Fibroblast of skin of left biceps (primary cell): Measurements from ENCODE around the gene FARP1.
"Not testable (repeated sequence)": the region's sequence is repeated elsewhere in the genome, so short reads cannot be mapped to it uniquely, and the experiment has no call there.

Experiments used
- DNase-seq, 2 experiments: peaks; one replicate each; pipeline ENCODE4 v3.0.0-alpha.2; 2013; ENCODE audit warnings: low read depth in 2 of 2

FARP1 gene

DNA sequence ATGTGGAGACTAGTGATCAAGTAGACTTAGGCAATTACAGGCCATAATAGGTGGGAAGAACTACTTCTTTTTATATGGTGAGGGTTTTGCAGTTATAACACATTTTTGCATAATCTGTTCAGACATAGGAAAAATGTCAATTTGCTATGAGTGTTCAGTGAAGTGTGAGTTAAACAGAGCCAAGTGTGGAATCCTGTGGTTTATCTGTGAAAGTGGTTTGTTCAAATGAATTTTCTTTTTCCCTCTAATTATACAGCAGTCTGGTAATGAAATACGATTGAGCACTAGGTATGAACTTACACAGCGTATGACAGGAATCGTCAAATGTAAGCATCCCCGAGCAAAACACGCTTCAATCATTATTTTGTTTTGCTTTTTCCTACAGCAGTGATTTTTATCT, 255.7 kb downstream of the FARP1 start:
- peak in 1 of 2 experiments; percentile 24 for DNase-seq

DNA sequence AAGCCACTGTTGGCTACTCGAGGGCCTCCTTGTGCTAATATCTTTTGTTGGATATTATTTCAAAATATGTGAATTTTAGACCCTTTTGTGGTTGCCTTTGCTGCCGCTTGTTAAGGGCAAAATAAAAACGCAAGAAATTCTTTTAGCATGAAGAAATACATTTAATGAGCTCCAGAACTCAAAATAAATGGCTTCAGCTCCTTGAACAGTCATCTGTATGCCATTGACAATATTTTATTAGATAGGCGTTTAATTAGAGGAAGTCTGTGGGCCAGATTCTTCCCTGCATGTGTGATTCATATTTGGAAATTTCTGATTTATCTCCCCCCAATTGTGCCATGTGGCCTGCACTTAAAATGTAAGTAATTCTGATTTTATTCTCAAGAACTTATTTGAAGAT, 256.9 kb downstream of the FARP1 start:
- peak; percentile 82 to 84 for DNase-seq

DNA sequence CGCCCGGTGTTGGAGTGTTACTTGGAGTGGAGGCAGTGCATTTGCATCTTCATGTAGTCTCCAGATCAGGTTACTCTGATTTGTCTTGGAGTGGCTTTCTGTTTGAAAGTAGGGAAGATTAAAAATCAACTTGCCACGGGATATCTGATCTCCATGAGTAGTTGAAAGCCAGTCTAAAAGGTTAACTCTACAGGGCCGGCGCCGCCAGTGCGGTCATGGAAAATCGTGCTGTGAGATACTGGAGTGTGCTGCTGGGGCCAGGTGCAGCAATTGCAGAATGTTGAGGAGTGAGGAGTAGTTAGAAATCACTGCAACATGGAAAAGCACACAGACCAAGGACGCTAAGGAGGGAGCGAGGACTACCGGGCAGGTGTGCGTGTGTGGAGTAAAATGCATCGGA, 259.0 kb downstream of the FARP1 start:
- DNase-seq, result no peak

DNA sequence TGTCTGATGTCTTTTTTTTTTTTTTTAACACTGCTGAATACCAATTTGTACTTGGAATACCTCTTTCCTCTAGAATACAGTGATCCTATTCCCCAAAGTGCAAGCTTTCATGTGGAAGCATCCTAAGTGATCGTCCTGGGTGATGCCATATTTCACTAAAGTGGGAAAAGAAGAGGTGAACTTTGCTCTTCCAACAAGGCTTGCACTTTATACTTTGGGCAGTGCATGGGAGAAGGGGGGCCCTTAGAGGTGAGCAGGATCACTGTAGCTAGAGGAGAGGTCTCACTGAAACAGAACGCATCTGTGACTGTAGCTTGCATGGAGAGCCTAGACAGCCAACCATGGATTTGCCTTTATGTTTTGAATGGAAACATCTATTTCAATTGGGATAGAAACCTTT, 260.2 kb downstream of the FARP1 start:
- DNase-seq, result no peak

DNA sequence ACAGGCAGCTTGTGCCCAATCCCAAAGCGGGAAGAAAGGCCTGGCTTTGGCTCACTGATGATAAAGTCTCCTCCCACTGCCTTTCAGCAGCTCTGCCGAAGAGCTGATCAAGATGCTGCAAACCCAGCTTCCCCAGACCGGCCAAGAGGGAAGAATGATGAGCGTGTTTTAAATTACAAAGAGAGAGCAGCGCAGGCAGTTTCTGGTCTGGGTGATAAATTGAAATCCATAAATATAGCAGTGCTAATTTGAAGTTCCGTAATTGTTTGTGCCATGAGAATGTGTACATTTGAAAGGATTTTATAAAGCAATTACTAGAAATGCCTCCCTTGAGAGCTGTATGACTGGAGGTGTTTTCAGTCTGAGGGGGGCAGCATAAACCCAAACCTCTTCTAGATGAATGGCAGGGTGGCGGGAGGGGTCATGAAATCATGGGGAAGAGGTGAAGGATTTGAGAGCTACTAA, 262.2 kb downstream of the FARP1 start:
- peak in 1 of 2 experiments; percentile 27 for DNase-seq

DNA sequence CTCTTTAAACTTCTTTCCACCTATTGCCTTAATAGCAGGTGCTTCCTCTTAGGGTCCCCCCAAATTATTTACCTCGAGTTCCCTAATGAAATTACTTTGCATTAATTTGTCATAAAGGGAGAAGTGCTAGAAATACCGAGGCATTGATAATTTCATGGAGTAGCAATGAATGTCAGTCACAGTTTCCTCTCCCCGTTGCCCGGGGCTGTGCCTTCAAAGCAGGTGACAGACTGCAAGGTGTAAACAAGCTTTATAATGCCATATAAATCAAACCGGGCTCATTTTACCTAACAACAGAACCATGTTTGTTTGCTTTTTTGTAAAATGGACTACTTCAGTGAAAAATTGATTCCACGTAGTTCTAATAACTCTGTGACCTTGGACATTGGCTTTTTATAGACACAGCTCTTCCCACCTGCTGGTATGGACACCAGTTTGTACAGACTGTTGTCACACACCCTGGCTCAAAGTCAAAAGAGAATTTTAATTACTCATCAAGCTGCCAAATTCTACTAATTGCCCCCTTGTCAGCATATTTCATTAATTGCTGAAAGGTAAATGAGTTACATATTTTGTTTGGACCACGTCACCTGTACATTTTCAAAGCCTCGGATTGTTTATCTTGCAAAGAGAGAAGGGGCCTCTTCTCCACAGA, 262.9 kb downstream of the FARP1 start:
- DNase-seq, result no peak

DNA sequence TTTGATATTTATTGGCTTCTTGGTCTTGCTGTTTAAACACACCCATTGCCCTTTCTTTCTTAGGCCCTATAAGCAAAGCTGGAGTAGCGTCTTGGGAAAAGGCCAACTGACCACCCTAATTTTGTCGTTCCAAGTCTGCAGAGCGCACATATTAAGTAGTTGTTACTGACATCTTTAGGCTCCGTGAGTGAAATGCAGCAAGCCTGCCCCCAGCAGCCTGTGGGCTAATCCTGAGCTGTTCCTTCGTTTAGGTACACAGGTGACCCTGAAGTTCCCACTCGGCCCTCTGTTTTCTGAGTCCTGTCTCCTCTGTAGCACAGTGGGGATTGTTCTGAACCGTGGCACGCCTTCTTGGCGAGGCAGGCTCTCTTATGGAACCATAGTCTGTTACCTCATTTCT, 263.5 kb downstream of the FARP1 start:
- DNase-seq, result no peak

DNA sequence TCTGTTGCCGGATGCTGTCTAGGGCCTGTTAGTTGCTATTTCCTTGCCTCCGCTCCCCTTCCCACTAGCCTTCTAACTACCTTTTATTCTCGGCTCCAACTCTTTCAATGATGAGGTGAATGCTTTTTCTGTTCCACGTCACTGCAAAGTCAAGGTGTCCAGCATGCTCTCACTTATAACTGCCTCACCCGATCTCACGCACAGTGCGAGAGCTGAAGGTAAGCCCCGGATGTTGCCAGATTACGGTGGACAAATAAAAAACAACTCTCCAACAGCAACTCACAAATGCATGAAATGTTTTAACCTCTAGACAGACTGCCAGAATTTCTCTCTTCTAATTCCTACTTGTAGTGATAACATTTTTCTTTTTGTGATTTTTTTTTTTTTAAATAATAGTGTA, 264.1 kb downstream of the FARP1 start:
- no peak for DNase-seq

DNA sequence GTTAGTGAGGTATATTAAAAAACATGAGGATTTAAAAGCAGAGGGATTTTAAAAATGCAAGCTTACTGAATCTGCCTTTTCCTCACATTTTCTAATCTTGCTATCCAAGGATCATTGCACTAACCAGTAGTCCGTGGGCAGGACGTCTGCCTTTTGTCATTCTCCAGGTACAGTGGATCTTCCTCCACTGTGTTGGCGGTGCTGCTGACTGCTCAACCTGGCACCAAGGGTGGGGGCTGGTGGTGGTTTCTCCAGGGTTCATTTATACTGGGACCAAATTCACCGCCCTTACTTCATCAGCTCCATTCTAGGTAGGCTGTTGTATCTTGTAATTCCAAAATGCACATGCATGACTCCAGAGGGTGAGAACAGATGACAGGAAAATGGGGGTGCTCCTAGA, 264.7 kb downstream of the FARP1 start:
- DNase-seq, result no peak

DNA sequence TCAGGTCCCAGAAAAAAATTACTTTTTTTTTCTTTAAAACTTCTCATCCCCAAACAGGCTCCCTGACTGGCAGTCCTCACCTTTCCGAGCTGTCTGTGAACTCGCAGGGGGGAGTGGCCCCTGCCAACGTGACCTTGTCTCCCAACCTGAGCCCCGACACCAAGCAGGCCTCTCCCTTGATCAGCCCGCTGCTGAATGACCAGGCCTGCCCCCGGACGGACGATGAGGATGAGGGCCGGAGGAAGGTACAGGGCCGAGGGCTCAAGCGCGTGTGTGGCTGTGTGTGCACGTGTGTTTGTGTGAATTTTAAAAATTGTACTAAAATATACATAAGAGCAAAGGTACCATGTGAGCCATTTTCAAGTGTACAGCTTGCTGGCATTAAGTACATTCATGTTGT, 266.4 kb downstream of the FARP1 start:
- no peak for DNase-seq

DNA sequence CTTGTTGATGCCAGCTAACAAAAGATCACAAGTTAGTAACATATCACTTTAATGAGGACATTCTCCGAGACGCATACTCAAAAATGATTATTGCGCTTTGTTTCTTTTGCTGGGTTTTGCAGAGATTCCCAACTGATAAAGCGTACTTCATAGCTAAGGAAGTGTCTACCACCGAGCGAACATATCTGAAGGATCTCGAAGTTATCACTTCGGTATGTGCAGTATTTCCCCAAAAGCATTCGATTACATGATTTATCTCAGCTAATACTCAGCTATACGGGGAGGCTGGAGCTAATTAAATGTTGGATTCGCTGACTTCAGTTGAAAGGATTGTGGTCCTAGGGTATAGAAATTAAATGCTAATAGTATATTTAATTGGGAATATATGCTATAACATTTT, 267.7 kb downstream of the FARP1 start:
- peak; percentile 64 to 68 for DNase-seq

DNA sequence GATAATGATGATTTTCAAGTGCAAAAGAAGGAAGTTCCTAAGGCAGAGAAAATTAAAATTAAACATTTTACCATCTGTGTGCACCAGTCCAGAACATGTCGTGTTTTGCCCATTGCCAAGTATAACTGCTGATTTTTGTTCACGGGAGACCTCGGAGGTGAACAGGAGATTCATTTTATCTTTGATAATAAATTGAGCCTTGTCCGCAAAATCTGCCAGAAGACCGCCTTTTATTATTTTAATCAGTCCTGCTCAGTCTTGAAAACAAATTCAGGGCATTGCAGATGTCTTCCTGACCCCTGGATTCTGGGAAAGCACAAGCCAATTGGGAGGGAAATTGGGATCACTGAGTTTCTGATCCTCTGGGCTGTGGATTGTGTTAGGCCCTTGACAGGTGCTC, 268.1 kb downstream of the FARP1 start:
- no peak for DNase-seq

DNA sequence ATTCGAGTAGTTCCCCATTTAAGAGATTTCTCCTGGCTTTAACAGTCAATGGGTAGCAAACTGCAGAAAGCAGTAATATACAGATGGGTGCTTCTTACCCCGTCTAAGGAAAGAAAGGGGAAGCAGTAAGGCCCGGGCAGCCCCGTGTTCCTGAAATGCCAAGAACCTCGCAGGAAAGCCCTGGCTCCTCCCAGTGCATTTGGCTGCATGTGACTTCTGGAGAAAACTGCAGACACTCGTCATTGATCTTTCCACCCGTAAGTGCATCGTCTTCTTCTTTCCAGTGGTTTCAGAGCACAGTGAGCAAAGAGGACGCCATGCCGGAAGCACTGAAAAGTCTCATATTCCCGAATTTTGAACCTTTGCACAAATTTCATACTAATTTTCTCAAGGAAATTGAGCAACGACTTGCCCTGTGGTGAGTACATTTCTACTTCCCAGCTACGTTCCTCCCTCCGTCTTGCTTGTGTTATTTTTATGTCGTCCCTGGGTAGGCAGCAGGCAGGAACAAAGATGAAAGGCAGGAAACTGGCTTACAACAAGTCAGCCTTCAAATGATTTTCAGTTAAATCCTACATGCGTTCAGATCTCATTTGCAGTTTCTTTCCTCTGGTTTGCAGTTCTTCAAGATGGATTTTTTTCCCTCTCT, 268.8 kb downstream of the FARP1 start:
- DNase-seq, result no peak

DNA sequence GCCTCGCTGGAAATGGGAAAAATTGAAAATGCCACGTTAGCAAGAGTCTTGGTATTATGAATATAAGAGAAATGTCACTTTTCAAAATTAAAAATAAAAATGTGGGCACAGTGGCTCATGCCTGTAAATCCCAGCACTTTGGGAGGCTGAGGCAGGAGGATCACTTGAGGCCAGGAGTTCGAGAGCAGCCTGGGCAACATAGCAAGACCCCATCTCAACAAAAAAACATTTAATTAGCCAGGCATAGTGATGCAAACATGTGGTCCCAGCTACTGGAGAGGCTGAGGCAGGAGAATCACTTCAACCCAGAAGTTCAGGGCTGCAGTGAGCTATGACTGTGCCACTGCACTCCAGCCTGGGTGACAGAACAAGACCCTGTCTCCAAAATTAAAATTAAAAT, 270.4 kb downstream of the FARP1 start:
- not testable (repeated sequence) for DNase-seq

DNA sequence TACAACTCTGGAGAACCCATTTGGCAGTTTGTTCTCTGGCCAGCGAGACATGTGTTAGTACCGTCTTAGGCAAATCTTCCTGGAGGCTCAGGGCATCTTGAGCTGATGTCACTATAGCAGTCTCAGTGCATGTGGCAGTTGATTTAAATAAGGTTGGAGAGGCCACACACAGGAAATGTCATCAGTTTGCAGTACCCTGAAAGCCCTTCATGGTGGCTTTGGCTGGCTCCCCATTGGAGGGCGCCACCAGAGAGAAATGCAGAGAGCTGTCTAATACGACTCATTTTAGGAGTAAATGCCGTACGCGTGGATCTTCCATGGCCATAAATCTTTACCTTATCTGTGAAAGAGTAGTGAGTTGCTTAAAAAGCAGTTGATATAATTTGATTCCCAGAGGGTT, 270.9 kb downstream of the FARP1 start:
- no peak for DNase-seq

DNA sequence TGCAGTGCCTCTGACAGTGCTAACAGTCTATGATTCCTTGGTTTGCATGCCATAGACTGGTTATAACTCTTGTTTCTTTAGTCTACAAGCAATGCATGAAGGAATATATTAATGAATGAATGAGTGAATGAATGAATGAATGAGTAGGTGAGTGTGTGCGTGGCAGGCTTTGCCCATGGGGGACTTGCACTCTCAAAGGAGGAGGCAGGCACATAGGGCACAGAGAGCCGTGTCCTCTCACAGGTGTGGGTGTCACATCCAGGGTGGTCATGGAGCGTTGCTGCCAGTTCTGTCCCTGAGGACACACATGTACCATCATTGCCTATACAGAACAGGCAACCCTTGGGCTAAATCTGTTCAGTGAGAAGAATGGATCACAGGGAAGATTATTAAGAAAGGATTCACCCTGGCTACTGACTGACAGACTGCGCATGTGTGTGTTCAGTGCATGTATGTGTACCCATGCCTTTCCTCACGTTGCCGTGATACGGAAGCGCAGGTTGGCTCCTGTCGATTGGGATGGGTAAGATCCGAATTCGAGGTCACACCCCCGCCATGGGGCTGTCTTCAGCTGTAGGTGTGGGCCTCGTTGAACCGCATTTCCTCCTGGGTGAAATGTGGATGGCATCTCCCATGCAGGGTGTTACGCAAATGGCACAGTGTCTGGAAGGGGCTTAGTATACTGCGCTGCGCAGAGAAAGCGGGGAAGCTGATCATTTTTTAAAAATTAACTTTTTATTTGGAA, 272.6 kb downstream of the FARP1 start:
- no peak for DNase-seq

DNA sequence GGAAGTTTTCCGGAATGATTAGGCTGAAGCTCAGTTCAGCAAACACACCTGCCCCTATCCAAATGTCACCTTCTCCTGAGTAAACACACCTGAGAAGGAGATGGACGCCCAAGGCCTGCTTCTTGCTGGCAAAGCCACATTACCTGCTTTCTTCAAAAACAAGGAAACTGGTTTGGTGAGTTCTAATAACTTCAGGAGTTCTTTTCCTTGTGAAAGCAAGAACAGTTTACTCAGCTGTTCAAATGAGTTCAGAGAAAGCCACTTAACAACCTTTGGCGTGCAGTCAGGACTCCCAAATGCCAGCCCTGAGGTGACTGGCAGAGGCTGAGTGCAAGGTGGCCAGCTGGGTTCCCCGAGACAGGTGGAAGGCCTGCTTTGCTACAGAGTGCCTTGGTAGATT, 273.5 kb downstream of the FARP1 start:
- DNase-seq, result no peak

DNA sequence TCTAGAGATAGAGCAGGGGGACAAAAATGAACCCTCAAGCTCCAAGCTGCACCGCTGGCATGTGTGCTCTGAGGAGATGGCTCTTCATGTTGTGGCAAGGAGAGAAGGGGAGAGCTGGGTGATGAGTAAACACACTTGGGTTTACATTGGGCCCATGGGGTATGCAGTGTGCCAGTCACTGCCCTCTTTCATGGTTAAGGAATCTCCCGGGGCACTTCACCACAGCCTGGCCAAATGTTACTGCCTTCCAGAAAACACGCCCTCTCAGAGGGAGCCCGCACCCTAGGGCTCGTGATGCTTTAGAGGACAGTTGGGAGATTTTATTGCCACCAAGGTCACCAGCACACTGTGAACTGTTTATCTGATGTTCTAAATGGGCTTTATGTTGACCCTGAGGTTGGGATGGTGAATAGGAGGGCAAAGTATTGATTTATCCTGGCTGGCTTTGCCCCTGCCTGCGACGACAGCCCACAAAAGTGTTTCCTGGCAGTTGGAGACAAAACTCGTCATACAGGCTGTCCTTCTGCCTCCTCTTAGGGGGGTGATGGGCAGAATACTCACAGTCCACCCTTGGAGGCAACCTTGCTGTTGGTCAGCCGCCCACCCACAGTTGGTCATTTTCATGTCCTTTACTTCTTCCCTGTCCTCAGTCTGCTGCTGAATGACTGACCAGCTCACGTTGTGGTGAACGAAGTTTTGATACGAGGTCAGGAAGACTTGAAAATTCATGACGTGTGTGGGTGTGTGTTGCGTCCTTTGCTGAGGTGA, 277.1 kb downstream of the FARP1 start:
- DNase-seq, result no peak

DNA sequence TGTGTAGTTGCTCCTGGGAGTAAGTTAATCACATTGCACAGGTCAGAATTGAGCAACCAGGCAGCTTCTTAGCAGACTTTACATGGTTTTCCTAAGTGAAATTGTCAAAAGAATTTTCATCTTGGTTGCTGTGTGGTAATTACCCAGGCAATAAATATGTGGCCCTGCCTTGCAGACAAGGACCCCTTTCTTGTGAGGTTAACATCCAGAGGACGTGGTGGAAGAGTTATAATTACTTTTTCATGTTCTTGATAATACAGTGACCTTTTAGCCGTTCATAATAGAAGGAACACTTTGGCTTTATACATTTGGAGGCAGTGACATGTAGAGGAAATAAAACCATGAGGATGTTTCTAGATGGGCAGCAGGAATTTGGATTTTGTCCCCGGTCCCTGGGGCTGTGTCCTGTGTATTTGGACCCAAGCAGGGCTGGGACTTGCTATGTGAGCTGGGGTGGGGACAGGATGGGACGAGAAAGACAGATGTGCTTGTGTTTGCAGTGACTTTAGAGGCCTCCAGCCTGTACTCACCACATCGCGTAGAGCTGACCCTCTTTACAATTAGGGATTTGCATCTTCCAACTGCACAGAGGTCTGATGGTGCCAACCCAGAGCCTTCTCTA, 277.8 kb downstream of the FARP1 start:
- no peak for DNase-seq

DNA sequence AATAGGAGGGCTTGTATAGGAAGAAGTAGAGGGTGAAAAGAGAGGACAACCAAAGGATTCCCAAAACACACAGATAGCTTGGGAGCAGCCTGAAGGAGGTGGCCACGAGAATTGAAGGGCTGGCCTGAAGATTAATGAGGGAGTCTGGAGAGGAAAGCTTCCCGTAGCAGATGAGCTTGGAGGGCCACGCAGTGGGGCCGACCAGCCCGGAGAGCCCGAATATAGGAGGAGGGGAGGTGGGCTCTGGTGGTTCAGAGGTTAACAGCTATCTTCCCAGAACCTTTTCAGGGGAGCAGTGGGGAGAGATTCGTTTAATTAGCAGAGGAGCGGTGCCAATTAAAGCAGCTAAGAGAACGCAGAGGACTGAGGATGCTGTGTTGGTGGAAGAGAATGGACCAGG, 279.2 kb downstream of the FARP1 start:
- DNase-seq, result no peak

DNA sequence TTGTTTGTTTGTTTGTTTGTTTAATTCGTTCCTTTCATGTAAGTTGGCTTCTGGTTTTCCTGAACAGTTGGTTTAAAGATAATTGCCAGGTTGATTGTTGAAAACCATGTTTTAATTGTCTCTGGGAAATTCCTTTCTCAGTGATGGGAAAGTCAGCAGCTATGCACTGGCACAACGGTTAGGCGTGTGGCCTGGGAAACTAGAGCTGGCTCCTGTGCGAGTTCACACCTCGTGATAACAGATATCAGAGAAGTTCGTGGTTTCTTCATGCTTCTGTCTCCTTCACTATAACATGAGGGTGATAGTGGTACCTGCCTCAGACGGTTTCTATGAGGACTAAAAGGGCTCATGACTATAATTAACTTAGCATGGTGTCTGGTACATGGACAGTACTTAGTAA, 280.5 kb downstream of the FARP1 start:
- no peak for DNase-seq
